Neutrophil (primary cell): ENCODE measurements around the gene ITGB2.

Experiments used
- H3K27ac ChIP-seq: fragments of 200-600 bp; sonication (generic); 2 replicates; pipeline ENCODE4 v1.5.1; 2016; ENCODE audit warnings: mild to moderate bottlenecking, moderate library complexity
- H3K27me3 ChIP-seq: fragments of 200-600 bp; sonication (generic); 2 replicates; pipeline ENCODE4 v1.6.0; 2016; ENCODE audit warnings: mild to moderate bottlenecking
- H3K36me3 ChIP-seq: fragments of 200-600 bp; sonication (generic); 2 replicates; pipeline ENCODE4 v1.5.1; 2017
- H3K4me1 ChIP-seq, 2 experiments: fragments of 200-600 bp in 1 of 2; sonication (generic) in 1 of 2; 1 replicate in 1 of 2; 2 replicates in 1 of 2; pipeline versions ENCODE4 v1.5.1 to v1.6.1; 2013 to 2016; ENCODE audit warnings: low read depth in 1 of 2, low read length in 1 of 2, mild to moderate bottlenecking in 1 of 2, moderate library complexity in 1 of 2; ENCODE audit not compliant: control insufficient read depth in 1 of 2, insufficient read depth in 1 of 2
- H3K4me3 ChIP-seq, 2 experiments: fragments of 200-600 bp in 1 of 2; sonication (generic) in 1 of 2; 1 replicate in 1 of 2; 2 replicates in 1 of 2; pipeline ENCODE4 v1.5.1; 2013 to 2016; ENCODE audit warnings: low read depth in 1 of 2, low read length in 1 of 2, mild to moderate bottlenecking in 1 of 2, moderate library complexity in 1 of 2
- H3K9me3 ChIP-seq: fragments of 200-600 bp; sonication (generic); 2 replicates; pipeline ENCODE4 v1.5.1; 2016
- TF ChIP-seq, protein P1 (sequence below): fragments of 200-600 bp; sonication (generic); IDR thresholded peaks from 2 replicates; pipeline ENCODE4 v1.5.1; 2016; ENCODE audit warnings: antibody characterized with exemption

ITGB2 gene

DNA sequence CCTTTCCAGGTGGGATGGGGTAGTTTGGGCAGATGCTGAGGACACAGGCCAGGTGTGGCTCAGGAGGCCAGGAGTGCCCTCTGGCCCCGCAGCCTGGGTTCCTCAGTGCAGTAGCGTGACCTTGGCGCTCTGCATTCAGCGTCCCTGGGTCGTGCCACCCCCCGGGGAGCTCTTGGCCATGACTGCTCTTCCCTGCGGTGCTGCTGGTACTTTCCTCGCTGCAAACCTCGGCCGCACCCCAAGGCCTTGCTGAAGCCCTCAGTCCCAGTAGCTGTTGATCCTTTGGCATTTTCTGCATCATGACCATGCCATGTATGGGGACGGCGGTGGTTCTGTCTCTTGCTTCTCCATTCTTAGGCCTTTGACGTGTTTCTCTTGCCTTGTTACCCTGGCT, 32.9 kb upstream of the ITGB2 start:
- no peaks in the 10 kb centered on the region for H3K9me3 ChIP-seq

DNA sequence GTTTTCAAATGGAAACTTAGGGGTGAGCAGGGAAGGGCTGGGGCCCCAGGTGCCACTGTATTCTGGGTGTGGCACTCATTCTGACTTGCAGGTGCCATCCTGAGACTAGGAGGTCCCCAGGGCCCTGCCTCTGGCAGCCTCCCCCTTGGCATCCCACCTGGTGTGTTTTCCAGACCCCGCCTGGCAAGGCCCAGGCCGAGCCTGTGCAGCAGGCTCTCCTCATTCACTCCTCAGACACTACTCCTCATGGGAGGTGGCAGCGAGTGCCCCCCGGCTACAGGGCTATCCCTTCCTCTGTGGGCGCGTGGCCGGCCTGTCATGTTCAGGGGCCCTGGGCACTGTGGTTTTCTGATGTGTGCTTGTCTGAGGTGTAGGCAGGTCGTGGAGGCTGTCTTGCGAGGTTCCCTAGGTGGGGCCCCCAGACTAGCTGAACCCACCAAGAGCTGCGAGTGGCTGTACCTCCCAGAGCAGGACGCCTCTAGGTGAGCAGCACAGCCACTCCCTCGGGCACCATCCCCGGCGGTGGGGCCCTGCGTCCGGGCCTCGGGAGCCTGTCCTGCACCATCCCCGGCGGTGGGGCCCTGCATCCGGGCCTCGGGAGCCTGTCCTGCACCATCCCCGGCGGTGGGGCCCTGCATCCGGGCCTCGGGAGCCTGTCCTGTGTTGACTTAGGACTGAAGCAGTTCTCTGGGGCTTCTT, 32.4 kb upstream of the ITGB2 start:
- Histone ChIP-seq H3K9me3 (no peaks in the 10 kb centered on the region), H3K27ac (no peak overlapping the region), H3K27me3 (no peaks in the 10 kb centered on the region), H3K4me3 (no peak overlapping the region), H3K36me3 (peaks cover 4% of the 10 kb centered on the region), H3K4me1 (peaks cover 0 to 6% of the 10 kb centered on the region in 2 experiments)
- TF ChIP-seq, protein P1, sequence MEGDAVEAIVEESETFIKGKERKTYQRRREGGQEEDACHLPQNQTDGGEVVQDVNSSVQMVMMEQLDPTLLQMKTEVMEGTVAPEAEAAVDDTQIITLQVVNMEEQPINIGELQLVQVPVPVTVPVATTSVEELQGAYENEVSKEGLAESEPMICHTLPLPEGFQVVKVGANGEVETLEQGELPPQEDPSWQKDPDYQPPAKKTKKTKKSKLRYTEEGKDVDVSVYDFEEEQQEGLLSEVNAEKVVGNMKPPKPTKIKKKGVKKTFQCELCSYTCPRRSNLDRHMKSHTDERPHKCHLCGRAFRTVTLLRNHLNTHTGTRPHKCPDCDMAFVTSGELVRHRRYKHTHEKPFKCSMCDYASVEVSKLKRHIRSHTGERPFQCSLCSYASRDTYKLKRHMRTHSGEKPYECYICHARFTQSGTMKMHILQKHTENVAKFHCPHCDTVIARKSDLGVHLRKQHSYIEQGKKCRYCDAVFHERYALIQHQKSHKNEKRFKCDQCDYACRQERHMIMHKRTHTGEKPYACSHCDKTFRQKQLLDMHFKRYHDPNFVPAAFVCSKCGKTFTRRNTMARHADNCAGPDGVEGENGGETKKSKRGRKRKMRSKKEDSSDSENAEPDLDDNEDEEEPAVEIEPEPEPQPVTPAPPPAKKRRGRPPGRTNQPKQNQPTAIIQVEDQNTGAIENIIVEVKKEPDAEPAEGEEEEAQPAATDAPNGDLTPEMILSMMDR: no peak

More for the DNA sequence above, 32.9 kb upstream of the ITGB2 start:
- H3K4me1 ChIP-seq: peaks cover 0 to 6% of the 10 kb centered on the region in 2 experiments
- peaks cover 9% of the 10 kb centered on the region for H3K36me3 ChIP-seq
- H3K27me3 ChIP-seq: no peaks in the 10 kb centered on the region
- no peak overlapping the region for H3K4me3 ChIP-seq
- no peak overlapping the region for H3K27ac ChIP-seq
- TF ChIP-seq, protein P1: no peak

DNA sequence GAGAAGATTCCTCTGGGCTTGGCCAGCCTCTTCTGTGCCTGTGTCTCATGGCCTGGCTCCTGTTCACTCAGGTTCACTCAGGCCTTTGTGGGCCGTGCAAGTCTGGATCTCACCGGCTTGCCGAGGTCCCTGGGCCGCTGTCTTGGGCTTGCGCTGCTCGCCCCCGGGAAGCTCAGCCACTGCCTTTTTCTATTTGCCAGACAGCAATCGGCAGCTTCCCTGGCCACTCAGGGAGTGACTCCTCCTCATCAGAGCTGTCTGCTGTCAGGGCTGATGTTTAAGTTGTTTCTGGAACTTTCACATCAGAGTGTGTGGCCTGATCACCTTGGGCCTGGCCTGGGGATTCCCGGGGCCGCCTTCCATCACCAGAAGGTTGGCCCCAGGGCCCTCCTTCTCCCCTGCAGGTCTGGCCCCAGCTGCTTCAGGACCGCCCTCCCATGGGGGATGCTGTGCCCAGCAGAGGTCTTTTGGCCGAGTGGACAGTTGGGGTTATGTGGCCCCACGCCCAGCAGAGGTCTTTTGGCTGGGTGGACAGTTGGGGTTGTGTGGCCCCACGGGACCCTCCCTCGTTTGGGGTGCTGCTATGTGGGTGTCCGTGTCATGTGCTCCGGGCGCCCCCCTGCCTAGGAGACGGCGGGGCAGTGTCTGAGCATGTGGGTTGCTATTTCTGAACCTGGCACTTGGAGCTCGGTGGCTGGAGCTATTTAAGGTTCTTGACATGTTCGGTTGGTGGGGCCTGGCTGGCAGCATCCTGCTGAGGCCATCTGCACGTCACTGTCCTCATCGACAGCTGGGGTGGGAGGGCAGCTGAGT, 31.6 kb upstream of the ITGB2 start:
- TF ChIP-seq, protein P1: no peak
- Histone ChIP-seq H3K27me3 (no peaks in the 10 kb centered on the region), H3K27ac (peak overlapping the region; percentile 13), H3K36me3 (peaks cover 8% of the 10 kb centered on the region), H3K4me1 (peaks cover 0 to 6% of the 10 kb centered on the region in 2 experiments), H3K9me3 (no peaks in the 10 kb centered on the region), H3K4me3 (no peak overlapping the region)

DNA sequence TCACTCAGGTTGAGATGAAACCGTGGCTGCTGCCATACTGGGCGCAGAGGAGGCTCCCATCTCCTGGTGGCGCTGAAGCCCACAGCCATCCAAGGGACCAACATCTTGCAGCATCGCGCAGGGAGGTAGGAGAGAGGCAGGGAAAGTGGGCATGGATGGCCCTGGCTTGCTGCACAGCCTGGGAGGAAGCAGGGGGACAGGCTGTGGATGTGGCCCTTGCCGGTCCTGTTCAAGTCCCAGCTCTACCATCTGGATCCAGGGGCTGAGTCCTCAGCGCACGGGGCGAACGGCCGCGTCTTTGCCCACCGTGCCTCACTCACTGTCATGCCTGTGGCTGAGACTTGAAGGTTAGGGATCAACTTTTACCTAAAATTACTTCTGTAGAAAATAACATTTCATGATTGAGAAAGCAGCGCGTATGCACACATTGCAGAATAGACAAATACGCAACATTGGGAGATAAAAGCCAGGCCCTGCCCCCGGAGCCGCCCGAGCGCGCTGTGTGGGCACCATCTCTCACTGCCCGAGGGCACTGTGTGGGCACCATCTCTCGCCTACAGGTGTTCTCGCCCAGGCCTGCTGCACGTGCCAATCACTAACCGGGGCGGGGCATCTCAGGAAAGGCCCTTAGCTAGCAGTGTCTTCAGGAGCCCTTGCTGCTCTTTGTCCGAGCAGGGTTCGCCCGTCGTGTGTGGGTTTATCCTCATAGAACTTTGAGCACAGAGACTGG, 30.7 kb upstream of the ITGB2 start:
- H3K27me3 ChIP-seq: no peaks in the 10 kb centered on the region
- peaks cover 8% of the 10 kb centered on the region for H3K36me3 ChIP-seq
- peaks cover 0 to 6% of the 10 kb centered on the region in 2 experiments for H3K4me1 ChIP-seq
- no peak overlapping the region for H3K4me3 ChIP-seq
- no peak overlapping the region for H3K27ac ChIP-seq
- TF ChIP-seq, protein P1: no peak
- no peaks in the 10 kb centered on the region for H3K9me3 ChIP-seq

DNA sequence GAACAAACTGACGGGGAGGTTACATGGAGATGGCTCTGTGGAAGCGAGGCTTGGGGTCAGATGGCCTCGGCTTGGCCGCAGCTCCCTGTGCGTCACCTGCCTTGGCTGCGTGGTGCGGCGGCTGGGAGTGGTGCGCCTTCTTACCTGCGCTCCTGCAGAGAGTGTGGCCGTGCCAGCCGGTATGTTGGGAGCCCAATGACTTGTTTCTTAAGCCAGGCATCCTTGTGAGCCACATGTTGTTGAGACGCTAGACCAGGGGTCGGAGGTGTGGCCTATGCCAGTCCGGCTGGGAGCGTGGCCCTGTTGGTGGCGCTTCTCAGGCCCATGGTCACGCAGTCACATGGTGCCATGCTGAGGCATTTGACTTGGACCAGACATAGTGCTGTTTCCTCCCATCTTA, 29.7 kb upstream of the ITGB2 start:
- Histone ChIP-seq H3K9me3 (no peaks in the 10 kb centered on the region), H3K27me3 (no peaks in the 10 kb centered on the region), H3K4me1 (peaks cover 0 to 6% of the 10 kb centered on the region in 2 experiments), H3K27ac (no peak overlapping the region), H3K36me3 (peaks cover 10% of the 10 kb centered on the region), H3K4me3 (no peak overlapping the region)
- TF ChIP-seq, protein P1: no peak
